ENCODE measurements around the gene MSTN.

The MSTN gene

GRCh38 chr2:190062601-190063000, at the start of gene MSTN:
Gene MSTN (minus strand): TSS chr2:190062729. CDS start chr2:190062596, 133 bp downstream.
- no peak for DNase-seq (ENCODE audit: low spot score)

- no peak for DNase-seq (ENCODE audit: low spot score)
Measured at GRCh38 chr2:190111166-190111565, 48.6 kb upstream of the MSTN start.

- no peak for DNase-seq (ENCODE audit: low spot score)
Measured at GRCh38 chr2:190110699-190111098, 48.2 kb upstream of the MSTN start.

GRCh38 chr2:190110131-190110530, 47.6 kb upstream of the MSTN start:
- DNase-seq (ENCODE audit: low spot score): no peak

GRCh38 chr2:190107409-190107808, 44.9 kb upstream of the MSTN start:
- no peak for DNase-seq (ENCODE audit: low spot score)

- no peak for DNase-seq (ENCODE audit: low spot score)
Measured at GRCh38 chr2:190106783-190107182, 44.3 kb upstream of the MSTN start.

- DNase-seq (ENCODE audit: low spot score): no peak
Measured at GRCh38 chr2:190105554-190105953, 43.0 kb upstream of the MSTN start.

GRCh38 chr2:190103144-190103543, 40.6 kb upstream of the MSTN start:
- no peak for DNase-seq (ENCODE audit: low spot score)

GRCh38 chr2:190099890-190100697, 37.6 kb upstream of the MSTN start:
- DNase-seq (ENCODE audit: low spot score): no peak

- DNase-seq (ENCODE audit: low spot score): no peak
Measured at GRCh38 chr2:190098851-190099250, 36.3 kb upstream of the MSTN start.

GRCh38 chr2:190097115-190097514, 34.6 kb upstream of the MSTN start:
- no peak for DNase-seq (ENCODE audit: low spot score)

GRCh38 chr2:190094316-190094871, 31.9 kb upstream of the MSTN start:
- DNase-seq (ENCODE audit: low spot score): no peak

GRCh38 chr2:190093793-190094192, 31.3 kb upstream of the MSTN start:
- no peak for DNase-seq (ENCODE audit: low spot score)

GRCh38 chr2:190090148-190090547, 27.6 kb upstream of the MSTN start:
- DNase-seq (ENCODE audit: low spot score): no peak

- DNase-seq (ENCODE audit: low spot score): peak; percentile 61
Measured at GRCh38 chr2:190088917-190089316, 26.4 kb upstream of the MSTN start.

GRCh38 chr2:190084704-190085103, 22.2 kb upstream of the MSTN start:
- DNase-seq (ENCODE audit: low spot score): no peak

- DNase-seq (ENCODE audit: low spot score): no peak
Measured at GRCh38 chr2:190082118-190082517, 19.6 kb upstream of the MSTN start.

- no peak for DNase-seq (ENCODE audit: low spot score)
Measured at GRCh38 chr2:190080527-190081049, 18.1 kb upstream of the MSTN start.

GRCh38 chr2:190079160-190079559, 16.6 kb upstream of the MSTN start:
- DNase-seq (ENCODE audit: low spot score): no peak

- DNase-seq (ENCODE audit: low spot score): no peak
Measured at GRCh38 chr2:190075623-190076022, 13.1 kb upstream of the MSTN start.

- peak; percentile 61 for DNase-seq (ENCODE audit: low spot score)
Measured at GRCh38 chr2:190069936-190070696, 7.6 kb upstream of the MSTN start.

GRCh38 chr2:190068764-190069163, 6.2 kb upstream of the MSTN start:
- no peak for DNase-seq (ENCODE audit: low spot score)

- no peak for DNase-seq (ENCODE audit: low spot score)
Measured at GRCh38 chr2:190065839-190066238, 3.3 kb upstream of the MSTN start.

All from SW480 (cell line).